Stimulated activated CD4-positive, alpha-beta T cell treated with anti-CD3 and anti-CD28 coated beads, Interleukin-4, amount 100 ng/mL, for 48 hours (primary cell): ENCODE results near the gene TACC2.

Experiments
- DNase-seq, 2 donors: peaks; one replicate each; pipeline ENCODE4 v3.0.0-alpha.2; 2020; ENCODE audit warnings: low read depth in 2 of 2

The TACC2 gene

GRCh38 chr10:122170802-122171201 is 181.8 kb downstream of the TACC2 start:
- DNase-seq, result no peak

GRCh38 chr10:122171302-122172075 is 182.5 kb downstream of the TACC2 start:
- DNase-seq, result no peak

GRCh38 chr10:122172361-122173008 is 183.5 kb downstream of the TACC2 start:
- no peak for DNase-seq

GRCh38 chr10:122173337-122173736 is 184.4 kb downstream of the TACC2 start:
- no peak for DNase-seq

GRCh38 chr10:122173766-122174435 is 184.9 kb downstream of the TACC2 start:
- no peak for DNase-seq

- DNase-seq, result no peak
Measured at GRCh38 chr10:122176232-122177213, 187.6 kb downstream of the TACC2 start.

- DNase-seq, result no peak
Measured at GRCh38 chr10:122178655-122179054, 189.7 kb downstream of the TACC2 start.

- DNase-seq, result no peak
Measured at GRCh38 chr10:122181041-122181732, 192.2 kb downstream of the TACC2 start.

GRCh38 chr10:122181876-122182275 is 192.9 kb downstream of the TACC2 start:
- DNase-seq, result no peak

GRCh38 chr10:122182308-122182707 is 193.3 kb downstream of the TACC2 start:
- DNase-seq, result no peak

- no peak for DNase-seq
Measured at GRCh38 chr10:122184254-122184653, 195.3 kb downstream of the TACC2 start.

- no peak for DNase-seq
Measured at GRCh38 chr10:122185643-122186042, 196.7 kb downstream of the TACC2 start.

GRCh38 chr10:122186816-122187810 is 198.2 kb downstream of the TACC2 start:
- no peak for DNase-seq

GRCh38 chr10:122188706-122189105 is 199.7 kb downstream of the TACC2 start:
- DNase-seq, result no peak

GRCh38 chr10:122189185-122189584 is 200.2 kb downstream of the TACC2 start:
- DNase-seq, result no peak

- DNase-seq, result no peak
Measured at GRCh38 chr10:122190176-122190943, 201.4 kb downstream of the TACC2 start.

GRCh38 chr10:122191936-122192541 is 203.1 kb downstream of the TACC2 start:
- no peak for DNase-seq

- DNase-seq, result no peak
Measured at GRCh38 chr10:122194251-122194650, 205.3 kb downstream of the TACC2 start.

GRCh38 chr10:122196218-122196617 is 207.3 kb downstream of the TACC2 start:
- no peak for DNase-seq
